Measurements from ENCODE around the gene OTUD3.

OTUD3 gene

GRCh38 chr1:19955534-19956170, 73.5 kb downstream of the OTUD3 start:
- no peak for DNase-seq

- no peak for DNase-seq
These were observed 75.6 kb downstream of the OTUD3 start for GRCh38 chr1:19957779-19958178.

GRCh38 chr1:19960591-19960990, 78.4 kb downstream of the OTUD3 start:
- no peak for DNase-seq
